ENCODE results near the gene PIK3IP1.
"Not testable (repeated sequence)": the region's sequence is repeated elsewhere in the genome, so short reads cannot be mapped to it uniquely, and the experiment has no call there.

Gene PIK3IP1

DNA sequence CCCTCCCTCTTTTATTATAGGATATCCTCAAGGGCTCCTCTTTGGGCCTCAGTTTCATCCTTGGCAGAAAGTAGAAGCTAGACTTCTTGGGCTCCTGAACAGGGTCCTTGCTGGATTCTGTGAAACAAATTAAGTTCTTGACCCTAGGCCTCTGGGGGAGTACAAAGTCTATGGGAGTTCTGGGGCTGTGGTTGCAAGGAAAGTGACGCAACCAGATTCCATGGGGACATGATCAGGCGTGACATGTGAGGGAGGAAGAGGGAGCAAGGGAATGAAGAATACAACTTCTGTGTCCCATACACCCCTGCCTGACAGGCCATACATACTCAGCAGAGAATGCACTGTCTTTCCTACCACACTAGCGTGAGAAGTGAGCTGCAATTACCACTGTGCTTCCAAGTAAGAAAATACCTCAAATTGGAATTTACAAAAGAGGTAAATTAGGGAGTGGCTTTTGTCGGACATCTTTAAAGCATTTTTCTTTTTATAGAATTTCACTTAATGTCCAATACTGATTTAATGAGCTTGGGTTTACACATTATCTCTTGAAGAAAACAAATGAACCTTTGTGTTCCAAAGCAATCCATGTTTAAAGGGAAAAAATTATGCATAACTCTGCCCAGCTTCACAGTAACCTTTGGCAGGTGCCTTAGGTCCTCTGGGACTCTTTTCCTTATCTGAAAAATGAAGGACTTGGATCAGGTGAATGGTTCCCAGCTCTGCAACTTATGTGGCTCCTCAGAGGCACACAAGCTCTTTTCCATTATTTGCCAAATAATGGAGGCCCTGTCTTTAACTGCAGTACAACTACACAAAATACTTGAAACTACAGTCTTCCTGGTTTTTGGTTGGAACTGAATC is 41.3 kb downstream of the PIK3IP1 start:
- no peak for DNase-seq (ENCODE audit: low read depth in 2 of 2)

DNA sequence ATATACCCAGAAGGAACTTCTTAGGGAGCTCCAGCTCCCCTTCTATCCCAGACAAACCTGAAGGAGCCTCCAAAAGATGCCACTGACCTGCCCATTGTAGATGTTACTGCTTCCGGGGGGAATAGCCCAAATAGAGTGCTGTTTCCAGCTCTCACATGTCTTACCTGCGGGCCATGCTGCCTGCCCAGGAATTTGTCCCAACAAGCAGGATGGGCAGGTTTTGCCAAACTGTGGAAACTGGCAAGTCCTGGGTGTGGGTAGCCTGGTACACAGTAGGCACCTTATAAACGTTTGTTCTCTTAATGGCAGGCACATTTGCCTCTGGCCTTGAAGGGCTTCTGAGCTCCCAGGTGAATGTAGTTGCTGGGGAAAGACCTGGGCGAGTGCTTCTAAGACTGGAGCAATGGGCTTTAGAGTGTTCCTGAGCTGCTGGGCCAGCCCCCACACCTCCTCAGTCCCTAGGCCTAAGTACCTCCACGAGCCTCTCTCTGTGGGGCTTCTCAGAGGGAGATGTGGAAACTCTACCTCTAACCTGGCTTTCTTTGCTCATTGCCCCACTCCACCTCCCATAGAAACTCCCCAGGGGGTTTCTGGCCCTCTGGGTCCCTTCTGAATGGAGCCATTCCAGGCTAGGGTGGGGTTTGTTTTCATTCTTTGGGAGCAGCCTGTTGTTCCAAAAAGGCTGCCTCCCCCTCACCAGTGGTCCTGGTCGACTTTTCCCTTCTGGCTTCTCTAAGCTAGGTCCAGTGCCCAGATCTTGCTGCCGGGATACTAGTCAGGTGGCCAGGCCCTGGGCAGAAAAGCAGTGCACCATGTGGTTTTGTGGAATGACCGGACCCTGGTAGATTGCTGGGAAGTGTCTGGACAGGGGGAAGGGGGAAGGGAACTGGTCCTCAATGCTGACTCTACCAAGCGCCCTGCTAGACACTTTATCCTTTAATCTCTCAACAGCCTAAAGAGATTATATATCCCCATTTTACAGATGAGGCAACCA is 43.0 kb downstream of the PIK3IP1 start:
- no peak for DNase-seq (ENCODE audit: low read depth in 2 of 2)

DNA sequence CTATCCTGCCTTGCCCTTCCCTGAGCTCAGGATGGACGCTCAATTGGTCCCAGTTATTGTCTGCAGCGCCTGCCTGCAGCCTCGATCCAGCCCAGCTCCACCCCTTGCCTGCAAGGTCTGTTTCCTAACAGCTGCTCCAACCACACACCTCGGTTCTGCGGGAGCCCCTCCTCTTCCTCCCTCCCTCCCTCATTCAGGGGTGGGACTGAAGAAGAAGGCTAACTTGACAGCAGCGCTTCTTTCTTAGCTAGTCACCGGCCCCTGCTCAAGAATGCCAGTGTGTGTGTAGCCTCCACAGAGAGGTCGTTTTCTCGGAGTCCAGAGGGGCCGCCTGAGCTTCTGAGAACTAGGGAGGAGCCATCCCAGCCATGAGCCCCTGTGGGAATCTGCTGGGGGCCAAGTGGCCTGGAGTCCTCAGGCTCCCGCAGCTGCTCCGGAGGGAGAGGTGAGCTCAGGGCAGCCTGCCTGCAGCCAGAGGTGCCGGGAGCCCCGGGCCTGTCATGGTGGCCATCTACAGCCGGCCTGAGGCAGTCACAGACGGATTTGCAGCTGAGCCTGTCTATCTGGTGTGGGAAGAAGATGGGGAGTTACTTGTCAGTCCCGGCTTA is 44.0 kb downstream of the PIK3IP1 start:
- DNase-seq (ENCODE audit: low read depth in 2 of 2), result peak; percentile 16 to 47

DNA sequence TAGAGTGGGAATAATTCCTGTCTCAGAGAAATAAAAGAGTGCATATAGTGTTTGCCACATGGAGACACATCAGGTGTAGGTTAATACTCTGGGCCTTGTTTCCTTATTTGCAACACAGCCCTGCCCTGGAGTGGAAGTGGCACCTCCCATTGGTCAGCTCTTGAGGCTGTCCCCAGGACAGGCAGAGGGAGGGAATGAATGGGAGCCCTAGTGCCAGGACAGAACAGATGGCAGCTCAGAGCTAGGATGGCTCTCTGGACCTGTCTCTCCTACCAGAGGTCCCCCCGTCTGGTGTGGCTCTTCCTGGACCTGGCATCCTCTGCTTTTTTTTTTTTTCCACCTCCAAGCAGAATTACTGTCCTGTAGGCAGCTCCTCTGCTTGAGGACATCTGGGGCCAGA is 44.6 kb downstream of the PIK3IP1 start:
- no peak for DNase-seq (ENCODE audit: low read depth in 2 of 2)

DNA sequence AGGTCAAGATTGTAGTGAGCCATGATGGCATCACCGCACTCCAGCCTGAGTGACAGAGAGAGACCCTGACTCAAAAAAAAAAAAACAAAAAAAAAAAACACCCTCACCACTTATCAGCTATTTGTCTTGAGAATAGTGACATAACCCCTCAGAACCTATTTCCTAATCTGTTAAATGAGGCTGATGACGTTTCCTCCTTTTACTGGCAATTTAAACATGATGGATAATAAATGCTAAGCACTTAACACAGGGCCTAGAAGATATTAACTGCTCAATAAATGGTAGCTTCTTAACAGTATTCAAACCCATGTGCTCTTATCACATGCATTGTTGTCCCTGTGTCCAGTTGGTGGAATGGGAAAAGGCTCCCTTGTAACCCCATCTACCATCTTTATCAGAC is 45.6 kb downstream of the PIK3IP1 start:
- DNase-seq (ENCODE audit: low read depth in 2 of 2), result no peak

DNA sequence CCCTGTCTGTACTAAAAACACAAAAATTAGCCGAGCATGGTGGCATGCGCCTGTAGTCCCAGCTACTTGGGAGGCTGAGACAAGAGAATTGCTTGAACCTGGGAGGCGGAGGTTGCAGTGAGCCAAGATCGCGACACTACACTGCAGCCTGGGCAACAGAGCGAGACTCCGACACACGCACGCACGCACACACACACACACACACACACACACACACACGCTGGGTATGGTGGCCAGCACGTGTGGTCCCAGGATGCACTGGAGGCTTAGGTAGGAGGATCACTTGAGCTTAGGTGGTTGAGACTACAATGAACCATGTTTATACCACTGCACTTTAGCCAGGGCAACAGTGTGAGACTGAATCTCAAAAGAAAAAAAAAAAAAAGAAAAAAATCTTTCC is 46.3 kb downstream of the PIK3IP1 start:
- DNase-seq (ENCODE audit: low read depth in 2 of 2), result not testable (repeated sequence)

DNA sequence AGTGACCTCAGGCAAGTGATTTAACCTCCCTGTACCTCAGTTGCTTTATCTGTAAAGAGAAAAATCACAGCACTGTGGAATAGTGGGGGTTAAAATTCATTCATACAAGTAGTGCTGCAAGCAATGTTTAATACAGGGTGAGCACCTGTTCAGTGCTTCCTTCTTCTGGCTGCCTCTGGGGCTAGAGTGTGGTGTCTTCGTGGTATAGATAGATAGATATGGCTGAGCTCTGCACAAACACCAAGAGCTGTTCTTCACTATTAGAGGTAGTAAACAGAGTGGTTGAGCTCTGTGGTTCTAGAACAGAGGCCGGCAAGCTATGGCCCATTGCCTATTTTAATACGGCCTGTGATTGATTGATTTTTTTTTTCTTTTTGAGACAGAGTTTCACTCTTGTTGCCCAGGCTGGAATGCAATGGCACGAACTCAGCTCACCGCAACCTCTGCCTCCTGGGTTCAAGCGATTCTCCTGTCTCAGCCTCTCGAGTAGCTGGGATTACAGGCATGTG is 47.3 kb downstream of the PIK3IP1 start:
- no peak for DNase-seq (ENCODE audit: low read depth in 2 of 2)

DNA sequence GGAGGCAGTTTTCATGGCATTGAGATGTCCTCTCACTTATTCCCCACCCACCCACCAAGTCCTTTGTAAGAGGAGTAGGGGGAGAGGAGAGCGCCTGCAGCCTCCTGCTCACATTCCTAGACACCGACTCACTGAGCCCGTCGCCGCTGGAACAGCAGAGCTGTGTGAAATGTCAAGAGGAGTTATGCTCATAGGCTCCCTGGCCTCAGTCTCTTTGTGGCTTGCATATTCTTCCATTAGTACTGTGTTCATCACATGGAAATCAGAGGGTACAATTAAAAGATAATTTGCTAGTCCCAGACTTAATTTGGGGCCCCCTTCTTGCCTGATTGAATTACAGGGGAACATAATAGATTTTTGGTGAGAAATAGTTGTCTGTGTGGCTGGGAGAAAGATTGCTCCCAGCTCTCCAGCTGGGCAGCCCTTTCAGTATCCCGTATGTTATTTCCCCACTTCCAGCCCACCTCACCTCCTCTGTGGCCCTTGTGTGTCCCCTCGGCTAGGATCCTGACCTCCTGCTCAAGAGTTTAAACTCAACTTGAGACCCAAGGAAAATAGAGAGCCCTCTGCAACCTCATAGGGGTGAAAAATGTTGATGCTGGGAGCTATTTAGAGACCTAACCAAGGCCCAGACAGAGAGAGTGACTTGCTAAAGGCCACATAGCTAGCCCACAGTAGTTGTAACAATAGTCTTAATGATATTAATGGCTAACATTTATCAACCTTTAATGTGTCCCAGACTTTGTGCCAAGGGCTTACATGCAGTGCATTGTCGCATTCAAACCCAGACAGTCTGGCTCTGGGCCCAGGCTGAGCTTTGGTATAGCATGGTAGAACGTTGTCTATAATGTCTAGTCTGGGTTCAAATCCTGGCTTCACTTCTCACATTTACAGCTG is 48.0 kb downstream of the PIK3IP1 start:
- DNase-seq (ENCODE audit: low read depth in 2 of 2), result no peak

DNA sequence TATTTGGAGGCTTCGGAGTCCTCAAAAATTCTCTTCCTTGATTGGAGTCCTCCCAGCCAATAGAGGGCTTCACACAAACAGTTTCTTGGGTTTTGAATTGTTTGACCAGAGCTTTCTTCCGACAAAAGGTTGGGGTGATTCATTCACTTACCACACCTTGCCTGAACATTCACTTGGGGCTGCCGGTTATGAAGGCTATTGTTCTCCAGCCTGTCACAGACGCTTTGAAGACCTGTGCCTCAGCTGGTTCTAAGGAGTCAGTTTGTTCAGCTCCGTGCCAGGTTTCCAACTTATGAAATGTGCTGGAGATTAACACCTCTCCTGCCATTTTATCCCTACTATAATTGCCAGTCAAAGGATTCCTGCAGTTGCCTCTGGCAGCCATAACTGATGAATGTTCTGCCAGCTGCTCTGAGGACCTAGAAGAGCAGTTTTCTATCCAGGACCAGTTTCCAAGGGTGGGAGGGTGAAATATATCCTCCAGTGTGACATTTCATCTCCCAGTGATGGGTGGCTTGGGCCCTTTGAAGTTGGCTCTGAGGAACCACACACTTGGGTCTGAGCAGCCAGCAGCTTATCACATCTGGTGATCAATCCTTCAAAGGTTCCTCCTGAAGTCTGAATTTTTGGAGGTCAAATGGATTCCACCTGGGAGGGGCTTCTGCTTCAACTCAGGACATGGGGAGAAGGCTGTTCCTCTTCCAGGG is 48.8 kb downstream of the PIK3IP1 start:
- DNase-seq (ENCODE audit: low read depth in 2 of 2), result no peak

DNA sequence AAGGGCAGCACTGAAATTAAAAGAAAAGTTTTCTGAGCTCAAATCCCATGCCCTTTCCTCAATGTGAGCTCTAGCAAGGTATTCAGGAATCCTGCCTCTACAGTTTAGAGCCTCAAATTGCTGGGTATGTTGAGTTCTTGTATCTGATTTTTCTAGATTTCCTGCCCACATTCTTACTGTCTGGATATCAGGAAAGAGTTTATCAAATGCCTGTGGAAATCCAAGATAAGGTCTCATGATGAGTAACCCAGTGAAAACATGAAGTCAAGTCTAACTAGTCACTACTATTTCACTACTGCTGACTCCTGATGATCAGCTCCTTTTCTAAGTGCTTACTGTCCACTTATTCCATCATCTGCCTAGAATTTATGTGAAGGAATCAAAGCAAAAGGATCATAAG is 50.4 kb downstream of the PIK3IP1 start:
- DNase-seq (ENCODE audit: low read depth in 2 of 2), result no peak

DNA sequence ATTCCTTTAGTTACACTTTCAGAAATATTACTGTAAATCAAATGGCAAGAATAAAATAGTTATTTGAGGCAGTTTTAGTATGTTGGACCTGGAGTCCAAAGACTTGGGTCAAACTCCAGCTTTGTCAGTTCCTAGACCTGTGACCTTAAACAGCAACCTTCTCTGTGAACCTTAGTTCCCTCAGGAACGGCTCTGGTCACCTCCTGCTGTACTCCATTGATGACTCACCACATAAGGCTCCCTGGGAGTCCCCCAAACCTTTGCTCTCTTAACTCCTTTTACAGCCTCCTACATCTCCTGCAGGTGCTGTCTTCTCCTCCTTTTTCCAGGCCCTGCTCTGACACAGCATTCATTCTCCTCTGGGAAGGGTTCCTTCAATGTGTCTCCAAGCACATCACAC is 51.1 kb downstream of the PIK3IP1 start:
- no peak for DNase-seq (ENCODE audit: low read depth in 2 of 2)

DNA sequence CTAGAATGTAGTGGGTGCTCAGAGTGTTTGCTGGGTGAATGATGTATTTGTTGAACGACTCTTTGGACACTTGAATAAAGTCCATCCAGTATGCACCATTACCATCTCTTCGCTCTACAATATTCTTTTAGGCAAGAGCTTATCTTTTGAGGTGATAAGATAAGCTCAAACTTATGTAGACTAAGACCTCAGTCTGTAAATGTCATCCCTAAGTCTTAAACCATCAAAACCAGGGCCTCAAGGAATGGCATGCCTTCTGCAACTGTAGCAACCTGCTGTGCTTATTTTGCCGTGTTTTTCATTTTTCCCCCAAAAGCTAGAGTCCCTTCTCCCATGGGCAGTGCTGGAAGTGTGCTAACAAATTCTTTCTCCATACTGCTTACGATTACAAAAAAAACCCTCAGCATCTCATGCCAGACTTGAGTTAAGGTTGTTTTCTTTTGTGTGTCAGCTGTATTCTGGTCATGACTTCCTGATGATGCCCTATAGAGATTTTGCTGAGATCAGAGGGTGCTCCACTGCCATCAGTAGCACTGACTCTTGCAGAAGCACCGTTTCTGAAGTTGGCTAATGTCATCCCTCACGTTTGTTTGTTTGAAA is 52.4 kb downstream of the PIK3IP1 start:
- DNase-seq (ENCODE audit: low read depth in 2 of 2), result no peak

DNA sequence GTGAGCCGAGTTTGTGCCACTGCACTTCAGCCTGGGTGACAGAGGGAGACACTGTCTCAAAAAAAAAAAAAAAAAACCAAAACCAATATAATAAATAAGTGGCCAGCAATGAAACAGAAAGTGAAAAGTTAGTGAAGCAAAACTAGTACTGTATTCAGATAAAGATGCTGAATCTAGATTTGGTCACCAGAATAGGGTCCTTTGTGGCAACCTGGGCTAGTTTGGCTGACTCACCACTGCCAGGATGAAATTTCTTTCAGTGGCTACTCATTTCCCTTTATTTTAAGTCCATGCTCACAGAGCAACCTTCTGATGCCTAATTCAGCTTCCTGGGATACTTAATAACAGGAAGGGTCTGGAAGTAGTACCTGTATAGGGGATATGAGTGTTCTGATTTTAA is 54.2 kb downstream of the PIK3IP1 start:
- no peak for DNase-seq (ENCODE audit: low read depth in 2 of 2)

DNA sequence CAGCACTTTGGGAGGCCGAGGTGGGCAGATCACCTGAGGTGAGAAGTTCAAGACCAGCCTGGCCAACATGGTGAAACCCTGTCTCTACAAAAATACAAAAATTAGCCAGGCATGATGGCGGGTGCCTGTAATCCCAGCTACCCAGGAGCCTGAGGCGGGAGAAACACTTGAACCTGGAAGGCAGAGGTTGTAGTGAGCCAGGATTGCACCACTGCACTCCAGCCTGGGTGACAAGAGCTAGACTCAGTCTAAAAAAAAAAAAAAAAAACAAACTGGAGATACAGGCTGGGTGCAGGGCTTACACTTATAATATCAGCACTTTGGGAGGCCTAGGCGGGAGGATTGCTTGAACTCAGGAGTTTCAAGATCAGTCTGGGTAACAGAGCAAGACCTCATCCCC is 56.2 kb downstream of the PIK3IP1 start:
- not testable (repeated sequence) for DNase-seq (ENCODE audit: low read depth in 2 of 2)

DNA sequence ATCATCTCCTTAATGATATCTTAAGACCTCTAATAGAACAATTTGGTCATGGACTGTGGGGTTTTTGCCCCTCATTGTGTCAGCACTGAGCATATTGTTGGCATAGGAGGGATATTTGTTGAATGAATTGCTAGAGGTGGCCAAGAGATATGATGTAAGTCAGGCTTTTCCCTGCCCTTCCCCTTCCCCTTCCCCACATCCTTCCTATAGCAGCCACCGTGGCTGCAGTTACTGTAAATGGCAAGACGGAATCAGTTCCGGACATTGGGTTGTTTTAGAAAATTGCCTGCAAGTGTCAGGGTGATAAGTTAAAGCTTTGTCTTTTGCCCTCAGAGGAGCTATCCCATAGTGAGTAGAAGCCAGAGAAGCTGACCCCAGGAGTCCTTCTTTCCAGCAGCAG is 57.2 kb downstream of the PIK3IP1 start:
- no peak for DNase-seq (ENCODE audit: low read depth in 2 of 2)

DNA sequence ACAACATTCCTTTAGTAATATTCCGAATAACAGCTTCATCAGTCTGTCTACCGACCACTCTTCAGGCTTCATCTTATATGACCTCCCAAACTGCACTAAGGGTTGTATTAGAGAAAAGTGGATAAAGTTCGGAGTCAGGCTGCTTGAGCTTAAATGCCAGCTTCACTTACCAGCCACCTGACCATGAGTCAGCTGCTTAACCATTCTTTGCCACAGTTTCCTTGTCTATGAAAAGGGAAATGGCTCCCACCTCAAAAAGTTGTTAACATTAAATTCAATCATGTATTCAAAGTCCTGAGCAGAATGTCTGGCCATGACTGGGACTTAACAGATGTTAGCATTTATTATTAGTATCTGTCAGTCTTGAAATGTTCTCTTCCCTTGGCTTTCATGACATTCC is 59.3 kb downstream of the PIK3IP1 start:
- no peak for DNase-seq (ENCODE audit: low read depth in 2 of 2)

All from stimulated activated CD8-positive, alpha-beta memory T cell treated with anti-CD3 and anti-CD28 coated beads, Interleukin-2, amount 100 ng/mL, for 1 hour (primary cell).